GM21367 (cell line): ENCODE data around the gene GATA5.

Experiments
- ATAC-seq: cut with Tn5 transposase; IDR thresholded peaks from one replicate; pipeline ENCODE4 v1.9.1; 2021; ENCODE audit not compliant: unreplicated experiment

GATA5 gene

GRCh38 chr20:62457098-62457497, 18.7 kb downstream of the GATA5 start:
- ATAC-seq, result no peak

- no peak for ATAC-seq
Observed at GRCh38 chr20:62455929-62456328, 19.9 kb downstream of the GATA5 start.

GRCh38 chr20:62454904-62455636, 20.7 kb downstream of the GATA5 start:
- no peak for ATAC-seq

- no peak for ATAC-seq
Observed at GRCh38 chr20:62453186-62453808, 22.5 kb downstream of the GATA5 start.

GRCh38 chr20:62452475-62453095, 23.2 kb downstream of the GATA5 start:
- ATAC-seq, result no peak

GRCh38 chr20:62451970-62452369, 23.8 kb downstream of the GATA5 start:
- no peak for ATAC-seq

GRCh38 chr20:62451156-62451767, 24.5 kb downstream of the GATA5 start:
- no peak for ATAC-seq

GRCh38 chr20:62449951-62450691, 25.7 kb downstream of the GATA5 start:
- no peak for ATAC-seq

GRCh38 chr20:62448788-62449187, 27.0 kb downstream of the GATA5 start:
- ATAC-seq, result no peak

- no peak for ATAC-seq
Observed at GRCh38 chr20:62448038-62448437, 27.8 kb downstream of the GATA5 start.

- ATAC-seq, result no peak
Observed at GRCh38 chr20:62446888-62447869, 28.6 kb downstream of the GATA5 start.

- no peak for ATAC-seq
Observed at GRCh38 chr20:62446481-62446880, 29.3 kb downstream of the GATA5 start.

GRCh38 chr20:62445553-62446340, 30.0 kb downstream of the GATA5 start:
- ATAC-seq, result no peak

GRCh38 chr20:62444286-62444685, 31.5 kb downstream of the GATA5 start:
- ATAC-seq, result no peak

- no peak for ATAC-seq
Observed at GRCh38 chr20:62441987-62442539, 33.7 kb downstream of the GATA5 start.

GRCh38 chr20:62439218-62439617, 36.6 kb downstream of the GATA5 start:
- ATAC-seq, result no peak

- ATAC-seq, result no peak
Observed at GRCh38 chr20:62437927-62438326, 37.9 kb downstream of the GATA5 start.

- no peak for ATAC-seq
Observed at GRCh38 chr20:62437496-62437895, 38.3 kb downstream of the GATA5 start.

- no peak for ATAC-seq
Observed at GRCh38 chr20:62436692-62437091, 39.1 kb downstream of the GATA5 start.
